Prostate gland (tissue), 2 donors: Measurements from ENCODE around the gene EXTL2.

Experiments used
- POLR2A ChIP-seq: fragments of 450-650 bp; IDR thresholded peaks from one replicate; pipeline ENCODE4 v1.6.1; 2016; ENCODE audit warnings: antibody characterized with exemption, mild to moderate bottlenecking
- TF ChIP-seq, protein P1 (sequence below), 4 experiments: fragments of 200-600 bp in 2 of 4; fragments of 450-650 bp in 2 of 4; sonication (generic) in 2 of 4; IDR thresholded peaks; 1 replicate in 3 of 4; 2 replicates in 1 of 4; pipeline ENCODE4 v1.5.1; 2016 to 2019; ENCODE audit warnings: antibody characterized with exemption in 4 of 4, mild to moderate bottlenecking in 2 of 4, moderate library complexity in 2 of 4

DNA sequence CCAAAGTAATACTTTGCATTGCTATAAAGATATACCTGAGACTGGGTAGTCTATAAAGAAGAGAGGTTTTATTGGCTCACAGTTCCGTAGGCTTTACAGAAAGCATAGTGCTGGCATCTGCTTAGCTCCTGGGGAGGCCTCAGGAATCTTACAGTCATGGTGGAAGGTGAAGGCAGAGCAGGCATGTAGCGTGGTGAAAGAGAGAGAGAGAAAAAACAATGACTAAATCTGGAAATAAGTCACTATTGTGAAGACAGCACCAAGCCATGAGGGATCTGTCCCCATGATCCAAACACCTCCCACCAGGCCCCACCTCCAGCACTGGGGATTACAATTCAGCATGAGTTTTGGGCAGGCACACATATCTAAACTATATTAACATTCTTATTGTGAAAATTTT lies 31.6 kb upstream of the EXTL2 start:
- no peak for TF ChIP-seq POLR2A
- TF ChIP-seq, protein P1, sequence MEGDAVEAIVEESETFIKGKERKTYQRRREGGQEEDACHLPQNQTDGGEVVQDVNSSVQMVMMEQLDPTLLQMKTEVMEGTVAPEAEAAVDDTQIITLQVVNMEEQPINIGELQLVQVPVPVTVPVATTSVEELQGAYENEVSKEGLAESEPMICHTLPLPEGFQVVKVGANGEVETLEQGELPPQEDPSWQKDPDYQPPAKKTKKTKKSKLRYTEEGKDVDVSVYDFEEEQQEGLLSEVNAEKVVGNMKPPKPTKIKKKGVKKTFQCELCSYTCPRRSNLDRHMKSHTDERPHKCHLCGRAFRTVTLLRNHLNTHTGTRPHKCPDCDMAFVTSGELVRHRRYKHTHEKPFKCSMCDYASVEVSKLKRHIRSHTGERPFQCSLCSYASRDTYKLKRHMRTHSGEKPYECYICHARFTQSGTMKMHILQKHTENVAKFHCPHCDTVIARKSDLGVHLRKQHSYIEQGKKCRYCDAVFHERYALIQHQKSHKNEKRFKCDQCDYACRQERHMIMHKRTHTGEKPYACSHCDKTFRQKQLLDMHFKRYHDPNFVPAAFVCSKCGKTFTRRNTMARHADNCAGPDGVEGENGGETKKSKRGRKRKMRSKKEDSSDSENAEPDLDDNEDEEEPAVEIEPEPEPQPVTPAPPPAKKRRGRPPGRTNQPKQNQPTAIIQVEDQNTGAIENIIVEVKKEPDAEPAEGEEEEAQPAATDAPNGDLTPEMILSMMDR (IDR thresholded peaks at IDR 0.05) = no peak
